ENCODE measurements around the gene KIAA1549. TPM values are rescaled to one million over a fixed set of nuclear protein-coding genes. Genes with fewer than 3 reads are reported as not detected.

KIAA1549 gene
- total and polyA plus RNA-seq, 2 of the 4 experiments (the other 2 are of a cell fraction): 1.3 to 3.3 TPM

DNA sequence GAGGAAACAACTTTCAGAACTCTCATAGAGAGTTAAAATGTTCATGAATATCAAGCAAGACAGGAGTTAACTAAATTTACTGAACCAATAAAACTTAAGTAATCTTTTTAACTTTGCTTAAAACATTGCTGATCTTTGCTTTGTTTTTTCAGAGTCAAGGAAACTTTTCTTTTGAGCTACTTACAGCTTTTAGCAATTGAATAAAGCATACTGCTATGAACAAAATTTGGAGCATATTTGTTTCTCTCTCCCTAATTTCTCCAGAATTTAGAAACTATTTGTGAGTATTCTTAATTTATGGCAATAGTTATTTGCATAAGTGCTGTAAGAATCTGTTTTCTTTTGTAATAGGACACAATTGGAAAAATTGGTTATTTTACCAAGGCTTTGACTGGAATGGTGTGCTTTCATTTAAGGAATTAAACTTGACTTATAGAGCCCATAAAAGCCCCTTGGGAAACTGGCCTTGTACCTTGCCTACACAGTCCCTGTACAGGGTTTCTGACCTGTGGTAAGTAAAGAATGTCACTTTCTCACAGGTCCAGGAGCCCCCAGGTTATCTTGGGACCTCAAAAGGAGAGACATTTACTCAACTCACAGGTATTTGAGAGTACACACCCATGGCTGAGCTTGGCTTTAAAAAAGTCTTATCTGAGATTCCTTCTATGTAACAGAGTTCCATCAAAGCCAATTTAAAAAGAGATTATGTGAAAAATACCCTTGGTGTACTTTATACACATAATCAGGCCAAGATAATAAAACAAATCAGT is 23.3 kb upstream of the KIAA1549 start:
- Histone ChIP-seq H3K14ac (replicated peaks; ENCODE audit: low read depth, low read length) (no peak overlapping the region), H3K9me1 (ENCODE audit: insufficient read depth, low read length) (no peaks in the 10 kb centered on the region), H3K4me3 (ENCODE audit: insufficient read depth, low read depth, low read length) (no peak overlapping the region), H4K5ac (ENCODE audit: low read depth, low read length) (no peak overlapping the region), H4K20me1 (ENCODE audit: insufficient read depth, low read length) (no peaks in the 10 kb centered on the region), H3K18ac (ENCODE audit: low read depth, low read length) (no peak overlapping the region), H3K9me3 (ENCODE audit: control insufficient read depth, insufficient read depth, low read length) (0 out of 2 replicates have a peak, but pooled peaks cover 2% of the 10 kb centered on the region), H3K36me3 (ENCODE audit: control insufficient read depth, insufficient read depth, low read length) (no peaks in the 10 kb centered on the region), H2BK15ac (ENCODE audit: low read depth, low read length) (no peak overlapping the region), H3K79me1 (ENCODE audit: low read depth in 1 of 2, low read length in 2 of 2) (no peaks in the 10 kb centered on the region), H2BK120ac (ENCODE audit: low read depth, low read length) (no peak overlapping the region), H2AFZ (replicated peaks; ENCODE audit: low read length, poor library complexity) (no peak overlapping the region), H2BK5ac (ENCODE audit: low read depth, low read length, poor library complexity, severe bottlenecking) (no peak overlapping the region), H4K8ac (ENCODE audit: low read depth in 2 of 2, low read length in 2 of 2) (no peak overlapping the region), H3K9ac (ENCODE audit: low read depth, low read length) (no peak overlapping the region), H3K23ac (ENCODE audit: low read depth, low read length) (no peak overlapping the region), H2AK5ac (ENCODE audit: low read depth, low read length) (no peak overlapping the region), H3K4me1 (ENCODE audit: control insufficient read depth, insufficient read depth, low read length) (no peaks in the 10 kb centered on the region), H3K56ac (ENCODE audit: extremely low read depth, insufficient read depth, low read length) (no peak overlapping the region), H3K4me2 (ENCODE audit: low read depth, low read length) (no peak overlapping the region), H3K4ac (ENCODE audit: low read depth, low read length) (no peak overlapping the region), H2BK20ac (ENCODE audit: low read depth, low read length) (no peak overlapping the region), H2AK9ac (replicated peaks; ENCODE audit: low read depth, low read length, poor library complexity) (no peak overlapping the region), H4K91ac (ENCODE audit: insufficient read depth, low read depth, low read length) (no peak overlapping the region), H3K27ac (ENCODE audit: insufficient read depth, low read length) (no peak overlapping the region), H3K27me3 (ENCODE audit: control insufficient read depth, insufficient read depth, low read length) (peaks cover 4% of the 10 kb centered on the region)
- no peak for ATAC-seq (ENCODE audit: low read depth)
- CTCF ChIA-PET: no interaction called here
- dilution Hi-C loops (cut with HindIII; ENCODE audit: low sequenced_read_pairs, unreplicated experiment) (no loop called here), in situ Hi-C loops (cut with MboI; ENCODE audit: low sequenced_read_pairs) (no loop called here), intact Hi-C loops (cut with micrococcal nuclease) (no loop called here)
- no peak for DNase-seq
- TF ChIP-seq SMC3 (IDR thresholded peaks at IDR 0.05; ENCODE audit: low read depth, low read length) (no peak), BHLHE40 (IDR thresholded peaks at IDR 0.05; ENCODE audit: low read depth, low read length) (no peak), FOS (IDR thresholded peaks at IDR 0.05; ENCODE audit: low read depth, low read length) (no peak), MAZ (IDR thresholded peaks at IDR 0.05; ENCODE audit: borderline replicate concordance, low read depth, low read length) (no peak), CEBPB (IDR thresholded peaks at IDR 0.05; ENCODE audit: low read depth, low read length) (no peak), CHD1 (IDR thresholded peaks at IDR 0.05; ENCODE audit: low read depth, low read length) (no peak), POLR2A (IDR thresholded peaks at IDR 0.05; ENCODE audit: low read depth, low read length) (no peak), RFX5 (IDR thresholded peaks at IDR 0.05; ENCODE audit: low read depth, low read length) (no peak), NFE2L2 (IDR thresholded peaks at IDR 0.05; ENCODE audit: low read depth, low read length) (no peak), RAD21 (IDR thresholded peaks at IDR 0.05; ENCODE audit: low read length) (no peak), RCOR1 (IDR thresholded peaks at IDR 0.05; ENCODE audit: insufficient replicate concordance, low read length) (no peak), MXI1 (IDR thresholded peaks at IDR 0.05; ENCODE audit: borderline replicate concordance, low read depth, low read length) (no peak), MAFK (IDR thresholded peaks at IDR 0.05; ENCODE audit: low read depth, low read length) (no peak)
- TF ChIP-seq, protein P1, sequence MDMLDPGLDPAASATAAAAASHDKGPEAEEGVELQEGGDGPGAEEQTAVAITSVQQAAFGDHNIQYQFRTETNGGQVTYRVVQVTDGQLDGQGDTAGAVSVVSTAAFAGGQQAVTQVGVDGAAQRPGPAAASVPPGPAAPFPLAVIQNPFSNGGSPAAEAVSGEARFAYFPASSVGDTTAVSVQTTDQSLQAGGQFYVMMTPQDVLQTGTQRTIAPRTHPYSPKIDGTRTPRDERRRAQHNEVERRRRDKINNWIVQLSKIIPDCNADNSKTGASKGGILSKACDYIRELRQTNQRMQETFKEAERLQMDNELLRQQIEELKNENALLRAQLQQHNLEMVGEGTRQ (IDR thresholded peaks at IDR 0.05; ENCODE audit: low read depth, low read length): no peak
- TF ChIP-seq, protein P2, sequence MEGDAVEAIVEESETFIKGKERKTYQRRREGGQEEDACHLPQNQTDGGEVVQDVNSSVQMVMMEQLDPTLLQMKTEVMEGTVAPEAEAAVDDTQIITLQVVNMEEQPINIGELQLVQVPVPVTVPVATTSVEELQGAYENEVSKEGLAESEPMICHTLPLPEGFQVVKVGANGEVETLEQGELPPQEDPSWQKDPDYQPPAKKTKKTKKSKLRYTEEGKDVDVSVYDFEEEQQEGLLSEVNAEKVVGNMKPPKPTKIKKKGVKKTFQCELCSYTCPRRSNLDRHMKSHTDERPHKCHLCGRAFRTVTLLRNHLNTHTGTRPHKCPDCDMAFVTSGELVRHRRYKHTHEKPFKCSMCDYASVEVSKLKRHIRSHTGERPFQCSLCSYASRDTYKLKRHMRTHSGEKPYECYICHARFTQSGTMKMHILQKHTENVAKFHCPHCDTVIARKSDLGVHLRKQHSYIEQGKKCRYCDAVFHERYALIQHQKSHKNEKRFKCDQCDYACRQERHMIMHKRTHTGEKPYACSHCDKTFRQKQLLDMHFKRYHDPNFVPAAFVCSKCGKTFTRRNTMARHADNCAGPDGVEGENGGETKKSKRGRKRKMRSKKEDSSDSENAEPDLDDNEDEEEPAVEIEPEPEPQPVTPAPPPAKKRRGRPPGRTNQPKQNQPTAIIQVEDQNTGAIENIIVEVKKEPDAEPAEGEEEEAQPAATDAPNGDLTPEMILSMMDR (conservative IDR thresholded peaks at IDR 0.05; ENCODE audit: low read depth, low read length): no peak
- TF ChIP-seq, protein P3, sequence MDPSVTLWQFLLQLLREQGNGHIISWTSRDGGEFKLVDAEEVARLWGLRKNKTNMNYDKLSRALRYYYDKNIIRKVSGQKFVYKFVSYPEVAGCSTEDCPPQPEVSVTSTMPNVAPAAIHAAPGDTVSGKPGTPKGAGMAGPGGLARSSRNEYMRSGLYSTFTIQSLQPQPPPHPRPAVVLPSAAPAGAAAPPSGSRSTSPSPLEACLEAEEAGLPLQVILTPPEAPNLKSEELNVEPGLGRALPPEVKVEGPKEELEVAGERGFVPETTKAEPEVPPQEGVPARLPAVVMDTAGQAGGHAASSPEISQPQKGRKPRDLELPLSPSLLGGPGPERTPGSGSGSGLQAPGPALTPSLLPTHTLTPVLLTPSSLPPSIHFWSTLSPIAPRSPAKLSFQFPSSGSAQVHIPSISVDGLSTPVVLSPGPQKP (IDR thresholded peaks at IDR 0.05; ENCODE audit: borderline replicate concordance, low read depth, low read length): no peak
- no TSS peak for BruUV-seq (replicated peaks)
- POLR2A ChIA-PET (ENCODE audit: unreplicated experiment): no interaction called here
